CD4-positive, alpha-beta T cell treated with Interleukin-15 for 4 hours (primary cell): ENCODE measurements around the gene ZNF827.
"Not testable (repeated sequence)": the region's sequence is repeated elsewhere in the genome, so short reads cannot be mapped to it uniquely, and the experiment has no call there.

Experiments used
- DNase-seq: peaks from one replicate; pipeline ENCODE4 v3.0.0-alpha.2; 2020; ENCODE audit warnings: low spot score

Gene ZNF827

GRCh38 chr4:145863191-145863590 is 75.4 kb downstream of the ZNF827 start:
- DNase-seq = no peak

- no peak for DNase-seq
Observed at GRCh38 chr4:145861336-145862318, 77.0 kb downstream of the ZNF827 start.

GRCh38 chr4:145860897-145861296 is 77.7 kb downstream of the ZNF827 start:
- DNase-seq = no peak

GRCh38 chr4:145860446-145860845 is 78.2 kb downstream of the ZNF827 start:
- no peak for DNase-seq

GRCh38 chr4:145859926-145860325 is 78.7 kb downstream of the ZNF827 start:
- no peak for DNase-seq

GRCh38 chr4:145859426-145859825 is 79.2 kb downstream of the ZNF827 start:
- no peak for DNase-seq

- no peak for DNase-seq
Observed at GRCh38 chr4:145852256-145852839, 86.3 kb downstream of the ZNF827 start.

GRCh38 chr4:145851511-145852201 is 87.0 kb downstream of the ZNF827 start:
- DNase-seq = no peak

- no peak for DNase-seq
Observed at GRCh38 chr4:145847764-145848163, 90.9 kb downstream of the ZNF827 start.

- no peak for DNase-seq
Observed at GRCh38 chr4:145845118-145845517, 93.5 kb downstream of the ZNF827 start.

- no peak for DNase-seq
Observed at GRCh38 chr4:145843639-145844038, 95.0 kb downstream of the ZNF827 start.

GRCh38 chr4:145843148-145843547 is 95.5 kb downstream of the ZNF827 start:
- no peak for DNase-seq

- no peak for DNase-seq
Observed at GRCh38 chr4:145842224-145842887, 96.3 kb downstream of the ZNF827 start.

GRCh38 chr4:145840801-145841200 is 97.8 kb downstream of the ZNF827 start:
- DNase-seq = no peak

- DNase-seq = peak; percentile 39
Observed at GRCh38 chr4:145840162-145840768, 98.4 kb downstream of the ZNF827 start.

GRCh38 chr4:145839151-145839550 is 99.5 kb downstream of the ZNF827 start:
- no peak for DNase-seq

GRCh38 chr4:145832384-145832783 is 106.2 kb downstream of the ZNF827 start:
- DNase-seq = not testable (repeated sequence)

- no peak for DNase-seq
Observed at GRCh38 chr4:145830699-145831098, 107.9 kb downstream of the ZNF827 start.

- no peak for DNase-seq
Observed at GRCh38 chr4:145829629-145830395, 108.8 kb downstream of the ZNF827 start.

- DNase-seq = no peak
Observed at GRCh38 chr4:145828802-145829485, 109.7 kb downstream of the ZNF827 start.
